HG03066 (cell line): Measurements from ENCODE around the gene ATP8A2.

Source experiments
- ATAC-seq: cut with Tn5 transposase; IDR thresholded peaks from one replicate; pipeline ENCODE4 v1.9.1; 2021; ENCODE audit warnings: low read depth; ENCODE audit not compliant: unreplicated experiment

ATP8A2 gene

DNA sequence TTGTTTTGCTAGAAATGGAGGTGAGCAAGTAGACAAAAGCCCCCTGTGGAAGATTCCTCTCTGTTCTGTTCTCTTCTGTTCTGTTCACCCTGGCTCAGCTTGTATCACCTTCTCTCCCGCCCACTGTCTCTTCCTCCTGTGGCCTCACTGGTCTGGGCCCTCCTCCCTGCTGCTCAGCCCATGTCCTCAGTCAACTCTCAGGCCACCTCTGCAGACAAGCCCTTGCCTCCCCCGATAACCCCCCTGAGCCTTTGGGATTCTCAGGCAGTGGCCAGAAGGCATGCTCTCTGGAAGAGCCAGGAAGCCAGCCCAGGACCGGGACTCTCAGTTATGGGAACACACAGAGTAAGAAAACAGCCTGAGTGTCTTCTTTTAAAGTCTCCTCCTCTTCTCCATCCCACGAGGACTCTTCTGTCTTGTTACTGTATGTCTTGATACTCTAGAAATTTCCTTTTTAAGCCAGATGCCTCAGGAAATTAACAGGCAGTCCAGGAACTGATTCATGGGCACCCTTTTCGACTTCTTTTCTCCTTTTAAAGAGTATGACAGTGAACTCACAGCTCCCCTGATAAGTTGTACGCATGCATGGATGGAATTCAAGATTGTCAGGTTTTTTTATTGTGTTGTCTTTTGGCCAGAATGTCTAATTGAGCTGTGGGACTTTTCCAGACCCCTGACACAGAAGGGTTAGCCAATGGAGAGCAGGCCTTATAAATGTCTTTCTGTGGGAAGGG is 646.3 kb downstream of the ATP8A2 start:
- ATAC-seq, result no peak

DNA sequence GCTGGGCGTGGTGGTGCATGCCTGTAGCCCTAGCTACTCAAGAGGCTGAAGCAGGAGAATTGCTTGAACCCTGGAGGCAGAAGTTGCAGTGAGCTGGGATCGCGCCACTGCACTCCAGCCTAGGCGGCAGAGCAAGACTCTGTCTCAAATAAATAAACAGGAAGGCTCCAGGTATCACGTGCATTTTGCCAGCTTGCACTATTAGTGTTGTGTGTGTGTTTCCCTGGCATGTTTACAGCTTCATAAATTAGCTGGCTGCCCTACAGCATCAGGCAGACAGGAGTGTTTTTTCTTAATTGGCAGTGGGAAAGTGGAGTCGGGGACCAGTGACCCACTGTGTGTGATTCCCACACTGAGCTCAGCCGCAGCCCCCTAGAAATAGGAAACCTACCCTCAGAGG is 647.5 kb downstream of the ATP8A2 start:
- ATAC-seq, result no peak

DNA sequence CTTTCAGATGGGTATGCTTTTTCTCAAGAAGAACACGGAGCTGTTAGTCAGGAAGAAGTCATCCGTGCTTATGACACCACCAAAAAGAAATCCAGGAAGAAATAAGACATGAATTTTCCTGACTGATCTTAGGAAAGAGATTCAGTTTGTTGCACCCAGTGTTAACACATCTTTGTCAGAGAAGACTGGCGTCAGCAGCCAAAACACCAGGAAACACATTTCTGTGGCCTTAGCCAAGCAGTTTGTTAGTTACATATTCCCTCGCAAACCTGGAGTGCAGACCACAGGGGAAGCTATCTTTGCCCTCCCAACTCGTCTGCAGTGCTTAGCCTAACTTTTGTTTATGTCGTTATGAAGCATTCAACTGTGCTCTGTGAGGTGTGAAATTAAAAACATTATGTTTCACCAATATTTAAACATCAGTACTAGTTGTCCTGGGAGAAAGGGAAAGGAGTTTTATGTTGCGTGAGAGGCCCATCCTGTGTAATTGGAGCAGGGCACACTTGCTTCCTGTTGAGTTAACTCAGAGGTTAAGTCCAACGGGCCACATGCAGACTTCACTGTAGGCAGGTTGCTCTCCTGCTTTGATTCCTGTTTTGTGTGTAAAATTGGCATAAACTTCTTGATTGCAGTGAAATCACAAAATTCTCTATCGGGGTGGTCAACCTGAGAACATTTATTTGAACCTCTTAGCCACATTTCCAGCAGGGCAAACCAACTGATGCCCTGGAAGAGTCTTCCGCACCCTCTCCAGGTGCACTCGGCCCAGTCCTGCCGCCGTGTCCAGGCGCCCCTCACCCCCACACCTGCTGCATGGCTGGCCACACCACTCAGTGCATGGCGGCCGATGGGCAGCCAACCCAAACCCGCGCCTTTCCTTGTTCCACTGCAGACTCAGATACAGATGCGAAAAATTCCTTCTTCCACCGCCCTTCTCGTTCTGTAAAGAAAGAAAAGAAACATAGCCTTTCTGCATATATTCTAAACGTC is 648.4 kb downstream of the ATP8A2 start:
- ATAC-seq, result no peak

DNA sequence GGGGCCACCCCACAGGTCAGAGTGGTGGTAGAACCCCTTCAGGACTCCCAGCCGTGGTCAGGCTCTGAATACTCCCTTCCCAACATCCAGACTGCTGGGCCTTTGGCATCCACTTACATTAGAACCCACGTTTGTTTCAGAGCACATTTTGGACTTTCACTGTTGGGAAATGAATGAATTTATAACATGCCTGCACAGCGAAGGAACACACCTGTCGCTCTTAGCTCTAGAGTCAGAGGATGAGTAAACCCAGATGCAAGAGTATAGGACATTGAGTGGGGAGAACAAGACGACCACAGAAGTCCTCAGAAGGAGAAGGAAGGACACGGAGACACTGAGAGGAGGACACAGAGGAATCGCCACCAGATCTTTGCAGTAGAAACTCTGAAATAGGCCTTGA is 649.1 kb downstream of the ATP8A2 start:
- ATAC-seq, result no peak

DNA sequence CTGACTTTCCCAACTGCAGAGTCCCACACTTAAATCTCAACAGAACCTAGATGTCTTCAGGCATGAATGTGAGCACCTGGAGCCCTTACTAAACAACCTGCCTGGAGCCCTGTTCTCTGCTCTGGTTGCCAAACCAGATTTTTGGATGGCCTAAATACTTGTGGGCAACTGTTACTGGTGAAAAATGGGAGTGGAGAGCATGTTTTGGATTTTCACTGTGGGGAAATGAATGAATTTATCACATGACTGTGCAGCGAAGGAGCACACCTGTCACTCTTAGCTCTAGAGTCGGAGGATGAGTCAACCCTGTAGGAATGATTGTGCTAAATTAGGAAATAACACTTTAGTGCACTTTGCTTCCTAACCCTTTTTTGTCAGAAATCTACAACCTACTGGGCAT is 649.7 kb downstream of the ATP8A2 start:
- no peak for ATAC-seq

DNA sequence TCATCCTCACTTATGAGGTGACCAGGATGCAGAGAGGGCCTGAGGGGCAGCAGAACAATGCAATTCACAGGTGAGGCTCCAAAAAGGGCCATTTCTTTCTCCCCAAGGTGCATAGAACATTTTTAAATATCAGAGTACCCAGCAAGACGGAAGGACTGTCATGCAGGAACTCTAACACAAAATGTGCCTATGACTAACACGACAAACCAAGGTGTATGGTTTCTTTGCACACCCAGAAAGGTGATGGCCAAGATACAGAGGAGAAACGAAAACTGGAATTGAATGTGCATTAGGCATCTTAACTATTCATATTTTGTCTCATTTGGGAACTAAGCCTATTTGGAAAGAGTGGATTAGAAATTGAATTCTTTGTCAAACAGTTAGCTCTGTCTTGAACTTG is 650.2 kb downstream of the ATP8A2 start:
- no peak for ATAC-seq

DNA sequence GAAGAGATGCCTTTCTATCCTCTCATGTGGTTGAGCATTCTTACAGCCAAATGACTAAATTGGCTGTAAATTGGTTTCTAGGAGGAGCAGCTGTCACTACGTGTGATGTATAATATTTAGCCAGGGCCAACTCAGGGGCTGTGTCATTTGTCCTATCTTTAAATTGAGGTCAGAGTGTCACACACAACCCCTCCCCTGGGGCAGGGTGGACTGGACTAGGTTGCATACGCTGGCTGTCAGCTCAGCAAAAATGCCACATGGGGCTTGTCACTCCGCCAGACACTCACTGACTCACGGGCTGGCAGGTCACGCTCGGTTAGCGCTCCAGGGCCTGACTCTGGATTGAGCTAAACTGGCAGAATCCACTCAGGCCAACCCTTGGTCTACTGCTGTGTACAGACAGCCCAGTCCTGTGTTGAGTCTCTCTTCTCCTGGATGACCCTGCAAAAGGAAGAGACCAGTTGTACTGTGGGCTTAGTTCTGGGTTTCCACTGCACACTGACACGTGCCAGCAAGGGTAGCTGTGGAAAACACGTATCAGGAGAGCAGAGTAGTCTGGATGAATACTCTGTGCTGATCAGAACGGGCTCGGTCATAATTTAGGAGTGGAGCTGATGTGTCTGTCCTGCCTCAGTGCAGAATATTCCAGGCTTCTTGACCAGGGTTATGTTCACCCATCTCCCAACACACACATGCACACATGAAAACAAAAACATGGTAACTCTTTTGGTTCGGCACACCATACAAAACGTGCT is 650.9 kb downstream of the ATP8A2 start:
- ATAC-seq, result no peak

DNA sequence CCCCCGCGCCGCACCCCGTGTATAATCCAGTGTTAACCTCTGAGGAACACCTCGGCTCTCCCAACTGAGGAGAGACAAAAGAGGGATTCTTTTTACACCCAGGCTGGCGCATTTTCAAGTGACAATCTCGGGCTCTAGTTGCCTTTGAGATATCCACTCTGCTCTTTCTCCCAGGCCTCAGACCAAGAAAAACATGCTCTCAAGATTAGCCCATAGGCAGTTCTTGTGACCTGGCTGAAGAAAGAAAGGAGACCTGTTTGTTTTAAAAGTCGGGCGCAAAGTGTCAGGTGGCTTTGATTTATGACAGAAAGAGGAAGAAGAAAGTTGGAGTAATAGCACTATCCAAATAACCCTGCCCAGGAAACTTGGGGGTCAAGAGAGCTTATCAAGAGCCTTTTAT is 652.8 kb downstream of the ATP8A2 start:
- ATAC-seq, result no peak

DNA sequence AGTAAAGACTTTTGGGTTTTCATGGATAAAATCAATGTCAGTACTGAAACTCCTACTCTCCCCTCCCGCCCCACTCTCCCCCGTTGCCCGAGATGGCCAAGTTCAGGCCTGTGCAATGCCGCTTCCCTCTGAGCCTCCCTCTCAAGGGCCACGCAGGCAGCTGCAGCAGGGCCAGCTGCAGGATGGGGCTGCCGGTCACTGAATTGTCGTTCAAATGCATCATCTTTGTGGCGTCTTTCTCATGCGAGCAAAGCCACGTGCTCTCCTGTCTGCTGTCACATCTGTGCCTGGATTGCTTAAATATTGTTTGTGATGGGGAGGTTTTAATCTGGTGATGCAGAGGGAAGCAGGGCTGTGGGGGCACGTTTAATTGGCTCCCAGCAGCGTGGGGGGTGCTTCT is 653.4 kb downstream of the ATP8A2 start:
- no peak for ATAC-seq

DNA sequence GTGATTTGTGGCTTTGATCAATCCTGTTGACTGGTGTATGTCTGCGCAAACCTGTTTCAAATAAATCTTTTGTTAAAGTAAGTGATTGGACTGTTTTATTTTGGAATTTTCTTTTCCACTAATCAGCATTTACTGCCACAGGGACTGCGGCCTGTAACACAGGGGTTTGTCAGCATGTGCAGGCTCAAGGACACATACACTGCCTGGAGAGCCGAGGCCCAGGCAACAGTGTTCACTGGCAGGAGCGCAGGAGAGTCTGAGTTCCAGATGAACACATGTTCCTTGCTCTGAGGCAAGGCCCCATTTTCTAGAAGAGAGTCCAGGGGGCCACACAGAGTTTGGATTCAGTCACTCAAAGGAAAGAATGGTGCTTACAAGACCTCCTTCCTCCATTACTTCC is 654.0 kb downstream of the ATP8A2 start:
- ATAC-seq, result no peak

DNA sequence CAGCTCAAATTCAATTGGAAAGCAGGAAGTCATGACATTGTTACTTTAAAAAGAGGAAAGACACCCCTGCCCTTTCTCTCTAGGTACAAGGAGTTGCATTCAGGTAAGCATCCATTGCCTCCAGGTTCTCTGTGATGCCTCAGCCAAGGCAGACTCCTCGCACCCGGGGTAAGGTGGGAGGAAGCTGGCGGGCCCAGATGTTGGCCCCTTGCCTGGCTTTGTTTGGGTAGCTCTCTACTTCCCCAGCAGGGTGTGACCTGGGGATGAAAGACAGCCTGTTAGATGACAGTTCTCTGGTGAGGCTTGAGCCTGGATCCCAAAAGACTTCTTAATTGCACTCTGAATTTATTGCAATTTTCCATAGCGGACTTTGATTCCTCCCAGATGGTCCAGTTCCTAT is 654.4 kb downstream of the ATP8A2 start:
- no peak for ATAC-seq

DNA sequence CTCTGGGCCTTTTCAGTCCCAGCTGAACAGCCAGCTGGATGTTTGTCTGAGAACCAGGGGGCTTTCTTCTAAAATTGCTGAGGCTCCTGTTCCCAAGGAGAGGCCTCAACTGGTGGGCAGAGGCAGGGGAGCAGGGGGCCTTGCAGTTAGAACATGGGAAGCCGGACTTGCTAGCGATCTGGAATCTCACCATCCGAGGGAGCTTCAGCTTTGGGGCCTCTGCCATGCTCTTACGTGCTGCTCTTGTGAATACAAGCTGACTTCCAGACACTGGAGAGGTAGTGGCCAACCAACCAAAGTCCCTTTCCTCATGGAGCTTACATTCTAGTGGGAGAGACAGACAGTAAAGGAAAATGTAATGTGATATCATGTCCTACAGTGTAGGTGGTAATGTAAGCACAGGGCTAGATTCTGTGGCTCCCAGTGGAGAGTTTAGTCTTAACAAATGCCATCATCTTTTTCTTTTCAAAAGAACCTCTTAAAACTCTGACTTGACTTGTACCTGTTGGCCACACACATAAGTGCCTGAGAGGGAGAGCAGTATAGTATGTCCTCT is 657.9 kb downstream of the ATP8A2 start:
- no peak for ATAC-seq

DNA sequence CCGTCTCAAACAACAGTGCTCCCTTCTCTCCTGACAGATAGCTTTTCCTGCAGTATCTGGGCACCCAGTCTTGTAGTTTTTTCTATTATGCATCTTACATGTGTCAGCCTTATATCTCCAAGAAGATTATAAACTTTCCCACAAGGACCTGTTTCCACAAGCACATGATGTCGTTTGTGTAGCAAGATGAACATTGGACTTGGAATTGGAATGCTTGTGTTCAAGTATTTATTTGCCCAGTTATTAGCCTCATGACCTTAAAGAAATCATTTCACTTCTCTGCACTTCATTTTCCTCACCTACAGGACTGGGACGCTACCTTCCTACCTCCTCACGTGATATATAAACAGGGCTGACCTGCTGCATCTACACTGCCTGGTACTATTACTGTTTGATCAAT is 658.6 kb downstream of the ATP8A2 start:
- ATAC-seq, result no peak

DNA sequence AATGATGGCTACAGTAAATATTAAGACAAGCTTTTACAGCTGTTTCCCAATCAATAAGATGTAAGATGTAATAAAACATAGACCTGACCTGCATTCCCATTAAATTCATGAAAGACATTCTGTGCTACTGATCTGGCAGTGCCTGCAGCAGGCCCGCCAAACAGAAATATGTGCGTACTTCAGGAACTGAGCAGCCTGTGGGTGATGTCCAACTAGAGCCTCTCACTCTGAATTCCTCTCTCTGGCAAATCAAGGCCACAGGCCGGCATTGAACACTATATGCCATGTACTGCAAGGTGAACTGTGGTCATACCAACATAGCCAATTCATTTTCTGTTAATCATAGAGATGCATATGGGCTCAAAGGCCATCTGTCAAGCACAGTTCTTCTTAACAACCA is 662.2 kb downstream of the ATP8A2 start:
- ATAC-seq, result no peak

DNA sequence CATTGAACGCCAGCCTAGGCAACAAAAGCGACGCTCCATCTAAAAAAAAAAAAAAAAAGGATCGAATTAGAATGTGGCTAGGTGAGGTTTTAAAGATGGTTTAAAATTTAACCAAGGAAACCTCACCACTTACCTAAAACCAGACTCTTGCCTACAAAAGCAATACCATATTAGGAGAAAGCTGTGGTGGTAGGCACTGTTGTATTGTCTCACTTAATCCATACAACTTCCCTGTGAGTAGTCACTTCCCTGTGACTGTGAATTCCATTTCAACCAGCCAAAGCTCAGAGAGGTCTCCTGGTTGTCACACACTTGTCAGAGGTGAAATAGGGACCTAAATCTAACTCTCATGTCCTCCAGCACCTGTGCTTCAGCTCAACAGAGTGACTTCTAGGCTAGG is 664.6 kb downstream of the ATP8A2 start:
- no peak for ATAC-seq

DNA sequence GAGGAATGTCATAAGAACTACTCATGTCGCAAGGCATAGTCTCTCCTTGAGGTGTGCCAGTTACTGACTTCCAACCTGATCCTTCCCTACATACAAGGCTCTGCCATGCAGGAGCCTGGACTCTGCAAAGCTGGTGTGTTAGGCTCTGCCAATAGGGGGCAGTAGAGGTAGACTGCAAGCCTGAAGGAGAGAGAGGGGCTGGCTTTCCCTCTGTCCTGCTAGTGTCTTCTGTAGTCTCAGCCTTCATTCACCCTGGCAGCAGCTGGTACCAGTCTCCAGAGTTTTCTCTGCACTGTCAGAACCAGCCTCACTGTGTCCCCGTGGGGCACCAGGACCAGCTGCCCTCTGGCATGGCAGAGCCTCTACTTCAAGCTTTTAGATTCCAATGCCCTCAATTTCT is 665.5 kb downstream of the ATP8A2 start:
- ATAC-seq, result no peak

DNA sequence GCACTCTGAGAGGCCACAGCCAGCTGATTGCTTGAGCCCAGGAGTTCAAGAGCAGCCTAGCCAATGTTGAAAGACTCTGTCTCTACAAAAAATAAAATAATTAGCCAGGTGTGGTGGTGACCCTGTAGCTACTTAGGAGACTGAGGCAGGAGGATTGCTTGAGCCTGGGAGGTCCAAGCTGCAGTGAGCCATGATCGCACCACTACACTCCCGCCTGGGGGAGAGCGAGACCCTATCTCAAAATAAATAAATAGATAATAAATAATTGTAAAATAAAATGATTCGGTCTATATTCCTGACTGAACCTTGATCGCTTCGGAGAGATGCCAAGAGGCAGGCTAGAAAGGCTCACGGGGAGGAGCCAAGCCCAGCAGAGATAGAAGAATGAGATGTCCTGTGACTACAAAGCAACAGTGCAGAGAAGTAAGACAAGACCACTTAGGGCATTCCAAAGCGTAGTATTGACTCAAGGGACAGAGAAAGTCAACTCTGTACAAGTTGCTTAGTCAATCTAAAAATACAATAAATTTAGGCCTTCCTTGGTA is 667.2 kb downstream of the ATP8A2 start:
- no peak for ATAC-seq

DNA sequence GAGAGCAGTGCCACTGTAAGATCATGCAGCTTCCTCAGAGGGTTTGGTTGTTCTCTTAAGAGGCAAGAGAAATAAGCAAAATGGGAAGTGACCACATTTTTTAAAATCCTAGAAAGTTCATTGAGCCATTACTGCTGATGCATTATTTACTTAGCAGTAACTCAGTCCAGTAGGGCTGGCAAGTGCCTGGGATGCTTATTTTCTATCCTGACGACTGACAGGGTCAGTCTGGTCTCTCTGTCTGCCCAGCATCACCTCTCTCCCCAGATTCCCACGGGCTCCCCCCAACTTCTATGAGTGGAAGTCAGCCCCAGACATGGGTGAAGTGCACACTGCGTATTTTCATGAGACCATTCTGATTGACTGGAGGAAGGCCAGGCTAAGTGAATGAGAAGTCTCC is 669.7 kb downstream of the ATP8A2 start:
- ATAC-seq, result no peak

DNA sequence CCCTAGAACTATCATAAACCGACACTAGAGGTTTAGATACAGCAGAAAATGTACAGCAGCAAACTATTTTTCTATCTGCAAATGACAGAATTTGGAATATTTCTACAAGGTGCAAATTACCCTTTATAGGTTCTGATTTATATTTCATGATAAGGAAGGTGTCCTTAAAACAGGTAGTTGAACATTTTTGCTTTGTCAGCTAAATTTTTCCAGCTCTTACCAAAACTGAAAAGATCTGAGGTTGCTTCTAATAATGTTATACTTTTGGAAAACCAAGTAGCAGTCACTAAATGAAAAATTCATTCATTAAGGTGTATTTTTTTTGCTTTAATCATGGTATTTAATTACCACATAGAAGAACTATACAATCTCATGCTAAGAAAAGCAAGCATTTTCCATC is 671.0 kb downstream of the ATP8A2 start:
- ATAC-seq, result no peak

DNA sequence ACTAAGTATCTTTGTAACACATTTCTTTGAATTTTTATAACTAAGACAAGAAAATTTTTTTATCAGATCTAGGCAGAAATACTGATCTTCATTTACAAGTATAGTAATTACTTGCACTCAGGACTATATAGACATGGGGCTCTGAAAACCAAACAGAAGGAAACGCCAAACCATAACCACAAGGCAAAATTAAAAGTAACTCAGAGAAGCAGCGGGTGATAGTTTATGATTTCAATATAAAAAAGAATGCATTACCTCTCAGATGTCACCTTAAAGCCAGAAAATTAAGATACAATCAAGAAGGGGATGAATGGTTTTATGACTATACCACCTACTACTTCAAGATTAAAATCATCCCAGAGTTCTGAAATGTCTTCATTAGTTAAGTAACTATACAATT is 673.4 kb downstream of the ATP8A2 start:
- no peak for ATAC-seq

DNA sequence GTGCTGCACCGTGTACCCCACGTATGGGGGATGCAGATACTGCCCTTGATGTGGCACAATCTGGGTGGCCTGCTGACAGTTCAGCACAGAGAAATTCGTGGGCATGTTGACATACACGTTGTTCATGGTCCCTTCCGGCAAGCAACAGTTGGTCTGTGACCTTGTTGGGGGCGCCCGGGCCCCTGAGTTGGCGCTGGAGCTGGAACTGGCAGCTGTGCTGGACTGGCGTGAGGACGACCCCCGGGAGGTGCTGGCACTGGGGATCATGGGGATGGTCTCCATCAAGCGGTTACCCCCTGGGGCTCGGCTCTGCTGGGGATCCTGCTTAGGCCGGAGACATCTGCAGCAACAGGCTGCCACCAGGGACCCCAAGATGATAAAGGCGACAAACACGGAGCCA is 674.9 kb downstream of the ATP8A2 start:
- ATAC-seq, result no peak
